Immature natural killer cell (primary cell): Measurements from ENCODE around the gene ADCY2. TPM values are rescaled to one million over a fixed set of nuclear protein-coding genes. Genes with fewer than 3 reads are reported as not detected.

Source experiments
- DNase-seq, 3 donors: peaks; one replicate each; pipeline ENCODE4 v3.0.0; 2022; ENCODE audit warnings: mixed read lengths in 1 of 3
- H3K27ac Mint-ChIP-seq, 6 donors: one replicate each; pipeline ENCODE4 v1.8.0; 2020; ENCODE audit warnings: mixed read lengths in 6 of 6, mild to moderate bottlenecking in 5 of 6, inconsistent platforms in 4 of 6, moderate library complexity in 3 of 6
- H3K27me3 Mint-ChIP-seq, 3 donors: one replicate each; pipeline ENCODE4 v1.8.0; 2020 to 2021; ENCODE audit warnings: low read depth in 3 of 3, mild to moderate bottlenecking in 3 of 3, mixed read lengths in 3 of 3, moderate library complexity in 3 of 3, inconsistent platforms in 1 of 3
- H3K36me3 Mint-ChIP-seq, 3 donors: one replicate each; pipeline ENCODE4 v1.8.0; 2020; ENCODE audit warnings: mixed read lengths in 3 of 3, inconsistent platforms in 2 of 3, mild to moderate bottlenecking in 2 of 3
- H3K4me1 Mint-ChIP-seq, 2 donors: one replicate each; pipeline ENCODE4 v1.8.0; 2020; ENCODE audit warnings: inconsistent platforms in 2 of 2, mild to moderate bottlenecking in 2 of 2, mixed read lengths in 2 of 2, moderate library complexity in 1 of 2
- H3K4me3 Mint-ChIP-seq, 5 donors: one replicate each; pipeline ENCODE4 v1.8.0; 2020; ENCODE audit warnings: mild to moderate bottlenecking in 5 of 5, mixed read lengths in 5 of 5, inconsistent platforms in 3 of 5, moderate library complexity in 3 of 5
- H3K9me3 Mint-ChIP-seq, 6 donors: one replicate each; pipeline ENCODE4 v1.8.0; 2020; ENCODE audit warnings: mild to moderate bottlenecking in 6 of 6, mixed read lengths in 6 of 6, inconsistent platforms in 4 of 6, moderate library complexity in 3 of 6
- polyA plus RNA-seq, 3 donors: library from polyadenylated mRNA; unstranded; fragments of 300-500 nt; fragmentation: Illumina TruSeq; gene quantifications; one replicate each; pipeline ENCODE4 v1.2.3, GENCODE V29; 2021

Gene ADCY2
- polyA plus RNA-seq, 3 donors from 2014 or later = not detected

- H3K9me3 Mint-ChIP-seq = no peaks in the 10 kb centered on the region
- H3K36me3 Mint-ChIP-seq = no peaks in the 10 kb centered on the region
- H3K4me3 Mint-ChIP-seq = no peak overlapping the region
- peaks cover 0 to 7% (median 3%) of the 10 kb centered on the region in 3 donors for H3K27me3 Mint-ChIP-seq
- H3K4me1 Mint-ChIP-seq = no peaks in the 10 kb centered on the region
- DNase-seq = no peak
- no peak overlapping the region for H3K27ac Mint-ChIP-seq
Measured at GRCh38 chr5:7751874-7752273, 355.9 kb downstream of the ADCY2 start.

- no peak overlapping the region for H3K27ac Mint-ChIP-seq
- H3K27me3 Mint-ChIP-seq = peaks cover 0 to 5% (median 0%) of the 10 kb centered on the region in 3 donors
- no peak overlapping the region for H3K4me3 Mint-ChIP-seq
- H3K4me1 Mint-ChIP-seq = no peaks in the 10 kb centered on the region
- no peaks in the 10 kb centered on the region for H3K9me3 Mint-ChIP-seq
- no peak for DNase-seq
- H3K36me3 Mint-ChIP-seq = no peaks in the 10 kb centered on the region
Measured at GRCh38 chr5:7753181-7753580, 357.2 kb downstream of the ADCY2 start.

GRCh38 chr5:7753596-7753995 is 357.7 kb downstream of the ADCY2 start:
- Mint-ChIP-seq H3K27ac (no peak overlapping the region), H3K27me3 (peaks cover 0 to 5% (median under 1%) of the 10 kb centered on the region in 3 donors), H3K36me3 (no peaks in the 10 kb centered on the region), H3K9me3 (no peaks in the 10 kb centered on the region), H3K4me3 (no peak overlapping the region), H3K4me1 (no peaks in the 10 kb centered on the region)
- no peak for DNase-seq

GRCh38 chr5:7754490-7754889 is 358.6 kb downstream of the ADCY2 start:
- Mint-ChIP-seq H3K36me3 (no peaks in the 10 kb centered on the region), H3K4me1 (no peaks in the 10 kb centered on the region), H3K27me3 (peaks cover 0 to 5% (median 5%) of the 10 kb centered on the region in 3 donors), H3K9me3 (no peaks in the 10 kb centered on the region), H3K4me3 (no peak overlapping the region), H3K27ac (no peak overlapping the region)
- DNase-seq = no peak

GRCh38 chr5:7754997-7755596 is 359.2 kb downstream of the ADCY2 start:
- no peak overlapping the region for H3K4me3 Mint-ChIP-seq
- H3K27me3 Mint-ChIP-seq = peaks cover 0 to 7% (median 5%) of the 10 kb centered on the region in 3 donors
- no peaks in the 10 kb centered on the region for H3K36me3 Mint-ChIP-seq
- H3K27ac Mint-ChIP-seq = no peak overlapping the region
- no peaks in the 10 kb centered on the region for H3K9me3 Mint-ChIP-seq
- no peaks in the 10 kb centered on the region for H3K4me1 Mint-ChIP-seq
- no peak for DNase-seq

- Mint-ChIP-seq H3K4me3 (no peak overlapping the region), H3K27ac (no peak overlapping the region), H3K36me3 (no peaks in the 10 kb centered on the region), H3K9me3 (no peaks in the 10 kb centered on the region), H3K27me3 (peaks cover 0 to 7% (median 5%) of the 10 kb centered on the region in 3 donors), H3K4me1 (no peaks in the 10 kb centered on the region)
- DNase-seq = no peak
Measured at GRCh38 chr5:7755958-7756357, 360.0 kb downstream of the ADCY2 start.

GRCh38 chr5:7756453-7756852 is 360.5 kb downstream of the ADCY2 start:
- Mint-ChIP-seq H3K36me3 (no peaks in the 10 kb centered on the region), H3K9me3 (no peaks in the 10 kb centered on the region), H3K4me3 (no peak overlapping the region), H3K27ac (no peak overlapping the region), H3K4me1 (no peaks in the 10 kb centered on the region), H3K27me3 (peaks cover 0 to 7% (median 5%) of the 10 kb centered on the region in 3 donors)
- DNase-seq = no peak

- Mint-ChIP-seq H3K4me3 (no peak overlapping the region), H3K4me1 (no peaks in the 10 kb centered on the region), H3K9me3 (no peaks in the 10 kb centered on the region), H3K27ac (no peak overlapping the region), H3K27me3 (peaks cover 0 to 7% (median 2%) of the 10 kb centered on the region in 3 donors), H3K36me3 (no peaks in the 10 kb centered on the region)
- no peak for DNase-seq
Measured at GRCh38 chr5:7759257-7759871, 363.4 kb downstream of the ADCY2 start.

- Mint-ChIP-seq H3K27ac (no peak overlapping the region), H3K36me3 (no peaks in the 10 kb centered on the region), H3K9me3 (no peaks in the 10 kb centered on the region), H3K4me3 (no peak overlapping the region), H3K27me3 (peaks cover 0 to 7% (median 2%) of the 10 kb centered on the region in 3 donors), H3K4me1 (no peaks in the 10 kb centered on the region)
- DNase-seq = no peak
Measured at GRCh38 chr5:7759951-7760580, 364.1 kb downstream of the ADCY2 start.

- Mint-ChIP-seq H3K4me3 (no peak overlapping the region), H3K4me1 (no peaks in the 10 kb centered on the region), H3K27me3 (peaks cover 1 to 7% (median 2%) of the 10 kb centered on the region in 3 donors), H3K36me3 (no peaks in the 10 kb centered on the region), H3K9me3 (no peaks in the 10 kb centered on the region), H3K27ac (no peak overlapping the region)
- no peak for DNase-seq
Measured at GRCh38 chr5:7762267-7762666, 366.3 kb downstream of the ADCY2 start.

- Mint-ChIP-seq H3K4me1 (no peaks in the 10 kb centered on the region), H3K27ac (no peak overlapping the region), H3K9me3 (no peaks in the 10 kb centered on the region), H3K27me3 (peaks cover 1 to 6% (median 2%) of the 10 kb centered on the region in 3 donors), H3K4me3 (no peak overlapping the region), H3K36me3 (no peaks in the 10 kb centered on the region)
- DNase-seq = no peak
Measured at GRCh38 chr5:7763621-7764072, 367.7 kb downstream of the ADCY2 start.

- H3K27me3 Mint-ChIP-seq = peaks cover 1 to 2% (median 2%) of the 10 kb centered on the region in 3 donors
- H3K4me3 Mint-ChIP-seq = no peak overlapping the region
Measured at GRCh38 chr5:7764452-7764851, 368.5 kb downstream of the ADCY2 start.

GRCh38 chr5:7770436-7770835 is 374.5 kb downstream of the ADCY2 start:
- Mint-ChIP-seq H3K36me3 (no peaks in the 10 kb centered on the region), H3K9me3 (peaks cover 0 to 3% (median 0%) of the 10 kb centered on the region in 6 donors), H3K27ac (no peak overlapping the region), H3K4me3 (no peak overlapping the region), H3K4me1 (no peaks in the 10 kb centered on the region), H3K27me3 (peaks cover 0 to 2% (median 1%) of the 10 kb centered on the region in 3 donors)
- DNase-seq = no peak

More at GRCh38 chr5:7764452-7764851, 368.5 kb downstream of the ADCY2 start:
- no peaks in the 10 kb centered on the region for H3K4me1 Mint-ChIP-seq
- H3K9me3 Mint-ChIP-seq = no peaks in the 10 kb centered on the region
- no peaks in the 10 kb centered on the region for H3K36me3 Mint-ChIP-seq
- DNase-seq = no peak
- no peak overlapping the region for H3K27ac Mint-ChIP-seq

- Mint-ChIP-seq H3K27me3 (peaks cover 0 to 6% (median 3%) of the 10 kb centered on the region in 3 donors), H3K4me3 (no peak overlapping the region), H3K27ac (no peak overlapping the region), H3K4me1 (no peaks in the 10 kb centered on the region), H3K36me3 (no peaks in the 10 kb centered on the region), H3K9me3 (peaks cover 0 to 3% (median 0%) of the 10 kb centered on the region in 6 donors)
- no peak for DNase-seq
Measured at GRCh38 chr5:7772141-7772540, 376.2 kb downstream of the ADCY2 start.
